Measurements from ENCODE around the gene PATJ.

GRCh38 chr1:62218604-62219003 lies 476.3 kb downstream of the PATJ start:
- TF ChIP-seq CTCF (IDR thresholded peaks at IDR 0.05 in 8 of 11, conservative IDR thresholded peaks at IDR 0.05 in 3 of 11) = no peak
- no peak for TF ChIP-seq POLR2A (IDR thresholded peaks at IDR 0.05)
- no peak for TF ChIP-seq POLR2AphosphoS5 (IDR thresholded peaks at IDR 0.05)
